SK-N-SH (cell line): ENCODE data around the gene CA10. TPM values are rescaled to one million over a fixed set of nuclear protein-coding genes. Genes with fewer than 3 reads are reported as not detected.

Source experiments
- CTCF ChIA-PET: fragments of 300-600, 350-600 bp; formaldehyde crosslinking; extraction: SDS; loops from one replicate; lab custom pipeline; 2021; lab: Yijun Ruan, JAX
- POLR2A ChIA-PET: fragments of 350-600 bp; sonication (Branson Sonifier 250); formaldehyde crosslinking; extraction: SDS; loops from one replicate; lab custom pipeline; 2020; ENCODE audit warnings: antibody characterized with exemption, inconsistent platforms; lab: Yijun Ruan, JAX
- DNase-seq: peaks from one replicate; pipeline ENCODE4 v3.0.0; 2012
- H2AFZ ChIP-seq: fragments of 200-600 bp; sonication (generic); 2 replicates; pipeline ENCODE4 v1.8.1; 2016; ENCODE audit warnings: antibody characterized with exemption, mild to moderate bottlenecking, low read depth
- H3F3A ChIP-seq: fragments of 200-600 bp; sonication (generic); replicated peaks from 2 replicates; pipeline ENCODE3; 2016; ENCODE audit warnings: antibody characterized with exemption, mild to moderate bottlenecking; ENCODE audit not compliant: insufficient read depth
- H3K27ac ChIP-seq, 2 experiments: fragments of 200-500 bp in 1 of 2; fragments of 200-600 bp in 1 of 2; sonication (Bioruptor generic) in 1 of 2; sonication (generic), shearing (Covaris generic) in 1 of 2; 2 replicates each; pipeline versions ENCODE4 v1.5.1 to v1.6.1; 2014 to 2016; ENCODE audit warnings: low read depth in 2 of 2, inconsistent platforms in 1 of 2, low read length in 1 of 2, mild to moderate bottlenecking in 1 of 2, mixed read lengths in 1 of 2
- H3K27me3 ChIP-seq: fragments of 200-600 bp; sonication (generic), shearing (Covaris generic); 2 replicates; pipeline ENCODE4 v1.6.1; 2016; ENCODE audit warnings: mixed run types; ENCODE audit not compliant: insufficient read depth
- H3K36me3 ChIP-seq, 2 experiments: fragments of 200-500 bp in 1 of 2; fragments of 200-600 bp in 1 of 2; sonication (Bioruptor generic) in 1 of 2; sonication (generic) in 1 of 2; replicated peaks in 1 of 2; 2 replicates each; pipeline versions ENCODE3 to v1.5.1; 2014 to 2016; ENCODE audit warnings: low read length in 1 of 2, mild to moderate bottlenecking in 1 of 2; ENCODE audit not compliant: insufficient read depth in 2 of 2, control insufficient read depth in 1 of 2
- H3K4me1 ChIP-seq, 2 experiments: fragments of 200-500 bp in 1 of 2; fragments of 200-600 bp in 1 of 2; sonication (Bioruptor generic) in 1 of 2; sonication (generic), shearing (Covaris generic) in 1 of 2; 2 replicates each; pipeline versions ENCODE4 v1.5.1 to v1.6.1; 2014 to 2016; ENCODE audit warnings: low read depth in 1 of 2, low read length in 1 of 2, mixed run types in 1 of 2; ENCODE audit not compliant: insufficient read depth in 2 of 2, control insufficient read depth in 1 of 2
- H3K4me2 ChIP-seq: fragments of 200-600 bp; sonication (generic), shearing (Covaris generic); 2 replicates; pipeline ENCODE4 v1.6.1; 2017; ENCODE audit warnings: mixed run types
- H3K4me3 ChIP-seq, 2 experiments: fragments of 200-500 bp in 1 of 2; fragments of 200-600 bp in 1 of 2; sonication (Bioruptor generic) in 1 of 2; sonication (generic), shearing (Covaris generic) in 1 of 2; 2 replicates each; pipeline versions ENCODE4 v1.5.1 to v1.8.1; 2014 to 2016; ENCODE audit warnings: low read depth in 2 of 2, inconsistent platforms in 1 of 2, low read length in 1 of 2, mild to moderate bottlenecking in 1 of 2, mixed read lengths in 1 of 2, moderate library complexity in 1 of 2
- H3K79me2 ChIP-seq: fragments of 200-600 bp; sonication (generic); 2 replicates; pipeline ENCODE4 v1.8.1; 2017; ENCODE audit warnings: mild to moderate bottlenecking; ENCODE audit not compliant: insufficient read depth
- H3K9ac ChIP-seq: fragments of 200-600 bp; sonication (generic); 2 replicates; pipeline ENCODE4 v1.6.1; 2017; ENCODE audit warnings: mixed run types
- H3K9me2 ChIP-seq: fragments of 200-600 bp; sonication (generic); 2 replicates; pipeline ENCODE4 v1.6.1; 2017; ENCODE audit warnings: mixed run types
- H3K9me3 ChIP-seq: fragments of 200-600 bp; sonication (generic); 2 replicates; pipeline ENCODE4 v1.6.1; 2017; ENCODE audit warnings: mixed run types, mild to moderate bottlenecking, moderate library complexity
- H4K20me1 ChIP-seq: fragments of 200-600 bp; sonication (generic); 2 replicates; pipeline ENCODE4 v1.6.1; 2017; ENCODE audit warnings: mild to moderate bottlenecking, mixed run types; ENCODE audit not compliant: insufficient read depth
- EP300 ChIP-seq, 2 experiments: IDR thresholded peaks; 2 replicates each; pipeline versions ENCODE4 v1.4.0 to v1.6.1; 2012; ENCODE audit warnings: borderline replicate concordance in 1 of 2, low read depth in 1 of 2, low read length in 1 of 2
- FOSL2 ChIP-seq: IDR thresholded peaks from 2 replicates; pipeline ENCODE4 v1.4.0; 2012; ENCODE audit warnings: low read depth, mild to moderate bottlenecking, moderate library complexity, borderline replicate concordance
- GABPA ChIP-seq: IDR thresholded peaks from 2 replicates; pipeline ENCODE4 v1.4.0; 2012; ENCODE audit warnings: low read depth, mild to moderate bottlenecking
- JUND ChIP-seq: IDR thresholded peaks from 2 replicates; pipeline ENCODE4 v1.4.0; 2012
- MEF2A ChIP-seq: IDR thresholded peaks from 2 replicates; pipeline ENCODE4 v1.4.0; 2012; ENCODE audit warnings: low read depth, borderline replicate concordance
- NFIC ChIP-seq: IDR thresholded peaks from 2 replicates; pipeline ENCODE4 v1.4.0; 2012; ENCODE audit warnings: borderline replicate concordance
- RFX5 ChIP-seq: IDR thresholded peaks from 2 replicates; pipeline ENCODE4 v1.6.1; 2012; ENCODE audit warnings: mild to moderate bottlenecking, improper control_type of control experiment, low read length
- SMC3 ChIP-seq: IDR thresholded peaks from 2 replicates; pipeline ENCODE4 v1.6.1; 2012; ENCODE audit warnings: low read depth, low read length, improper control_type of control experiment
- TAF1 ChIP-seq: IDR thresholded peaks from 2 replicates; pipeline ENCODE4 v1.6.1; 2012; ENCODE audit warnings: low read depth, mild to moderate bottlenecking, low read length, moderate library complexity, borderline replicate concordance
- YY1 ChIP-seq: IDR thresholded peaks from 2 replicates; pipeline ENCODE4 v1.4.0; 2012; ENCODE audit warnings: low read depth, mild to moderate bottlenecking
- WGBS: methylation state at CpG from one replicate; pipeline ENCODE4 v1.1.6; 2017; ENCODE audit warnings: low lambda C conversion rate; 5-methylcytosine and 5-hydroxymethylcytosine counted together
- polyA plus RNA-seq, 3 experiments: library from polyadenylated mRNA; depleted of rRNA; stranded (reverse); fragments of >200 nt; gene quantifications; 2 replicates each; pipeline ENCODE4 v1.2.3, GENCODE V29; 2012
- TF ChIP-seq, protein P1 (sequence below): IDR thresholded peaks from 2 replicates; pipeline ENCODE4; 2012
- TF ChIP-seq, protein P2 (sequence below): IDR thresholded peaks from 2 replicates; pipeline ENCODE4 v1.4.0; 2012; ENCODE audit warnings: low read depth, borderline replicate concordance
- TF ChIP-seq, protein P3 (sequence below): IDR thresholded peaks from 2 replicates; pipeline ENCODE4 v1.6.1; 2012; ENCODE audit warnings: mild to moderate bottlenecking, low read depth, low read length, moderate library complexity

Gene CA10
- polyA plus RNA-seq, 1 of the 3 experiments (the other 2 are of a cell fraction) = not detected

DNA sequence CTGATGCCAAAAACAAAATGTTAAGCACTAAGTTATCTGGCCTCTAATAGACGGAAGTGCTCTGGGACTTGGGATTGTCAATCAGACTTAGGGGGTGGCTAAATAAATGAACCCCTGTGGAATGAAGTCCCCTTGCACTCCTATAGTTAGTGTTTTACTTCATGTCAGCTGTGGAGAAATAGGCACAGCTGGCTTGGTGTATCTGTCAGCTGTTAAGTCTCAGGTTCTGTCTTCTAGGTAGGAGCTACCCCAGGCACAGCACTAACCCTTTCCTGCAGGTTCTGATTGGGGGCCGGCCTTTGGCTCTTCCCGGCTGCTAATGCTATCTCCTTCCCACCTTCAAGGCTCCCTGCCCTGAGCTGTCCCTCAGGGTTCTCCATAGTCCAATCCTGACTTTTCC is 487.6 kb downstream of the CA10 start:
- no peak for DNase-seq
- H3K4me3 ChIP-seq = no peak overlapping the region
- no peak overlapping the region for H3K27ac ChIP-seq
- H3K4me1 ChIP-seq = no peaks in the 10 kb centered on the region
- ChIA-PET CTCF (no interaction called here), POLR2A (no interaction called here)
- H3K9me2 ChIP-seq = no peaks in the 10 kb centered on the region
- H4K20me1 ChIP-seq = no peaks in the 10 kb centered on the region
- no peaks in the 10 kb centered on the region for H3K9me3 ChIP-seq
- H3K4me2 ChIP-seq = no peak overlapping the region
- H3K27me3 ChIP-seq = no peaks in the 10 kb centered on the region
- WGBS = 28% methylated on average over 3 of the region's 3 CpGs
- no peak overlapping the region for H3K9ac ChIP-seq
- no peak overlapping the region for H2AFZ ChIP-seq
- TF ChIP-seq, protein P1, sequence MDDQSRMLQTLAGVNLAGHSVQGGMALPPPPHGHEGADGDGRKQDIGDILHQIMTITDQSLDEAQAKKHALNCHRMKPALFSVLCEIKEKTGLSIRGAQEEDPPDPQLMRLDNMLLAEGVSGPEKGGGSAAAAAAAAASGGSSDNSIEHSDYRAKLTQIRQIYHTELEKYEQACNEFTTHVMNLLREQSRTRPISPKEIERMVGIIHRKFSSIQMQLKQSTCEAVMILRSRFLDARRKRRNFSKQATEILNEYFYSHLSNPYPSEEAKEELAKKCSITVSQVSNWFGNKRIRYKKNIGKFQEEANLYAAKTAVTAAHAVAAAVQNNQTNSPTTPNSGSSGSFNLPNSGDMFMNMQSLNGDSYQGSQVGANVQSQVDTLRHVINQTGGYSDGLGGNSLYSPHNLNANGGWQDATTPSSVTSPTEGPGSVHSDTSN = no peak
- TF ChIP-seq EP300 (IDR thresholded peaks at IDR 0.05; ENCODE audit: borderline replicate concordance in 1 of 2, low read depth in 1 of 2, low read length in 1 of 2) = no peak
- TF ChIP-seq NFIC = no peak
- no peak for TF ChIP-seq GABPA
- TF ChIP-seq, protein P2, sequence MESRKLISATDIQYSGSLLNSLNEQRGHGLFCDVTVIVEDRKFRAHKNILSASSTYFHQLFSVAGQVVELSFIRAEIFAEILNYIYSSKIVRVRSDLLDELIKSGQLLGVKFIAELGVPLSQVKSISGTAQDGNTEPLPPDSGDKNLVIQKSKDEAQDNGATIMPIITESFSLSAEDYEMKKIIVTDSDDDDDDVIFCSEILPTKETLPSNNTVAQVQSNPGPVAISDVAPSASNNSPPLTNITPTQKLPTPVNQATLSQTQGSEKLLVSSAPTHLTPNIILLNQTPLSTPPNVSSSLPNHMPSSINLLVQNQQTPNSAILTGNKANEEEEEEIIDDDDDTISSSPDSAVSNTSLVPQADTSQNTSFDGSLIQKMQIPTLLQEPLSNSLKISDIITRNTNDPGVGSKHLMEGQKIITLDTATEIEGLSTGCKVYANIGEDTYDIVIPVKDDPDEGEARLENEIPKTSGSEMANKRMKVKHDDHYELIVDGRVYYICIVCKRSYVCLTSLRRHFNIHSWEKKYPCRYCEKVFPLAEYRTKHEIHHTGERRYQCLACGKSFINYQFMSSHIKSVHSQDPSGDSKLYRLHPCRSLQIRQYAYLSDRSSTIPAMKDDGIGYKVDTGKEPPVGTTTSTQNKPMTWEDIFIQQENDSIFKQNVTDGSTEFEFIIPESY = no peak
- no peak for TF ChIP-seq TAF1
- no peak for TF ChIP-seq MEF2A
- no peak for TF ChIP-seq RFX5
- TF ChIP-seq, protein P3, sequence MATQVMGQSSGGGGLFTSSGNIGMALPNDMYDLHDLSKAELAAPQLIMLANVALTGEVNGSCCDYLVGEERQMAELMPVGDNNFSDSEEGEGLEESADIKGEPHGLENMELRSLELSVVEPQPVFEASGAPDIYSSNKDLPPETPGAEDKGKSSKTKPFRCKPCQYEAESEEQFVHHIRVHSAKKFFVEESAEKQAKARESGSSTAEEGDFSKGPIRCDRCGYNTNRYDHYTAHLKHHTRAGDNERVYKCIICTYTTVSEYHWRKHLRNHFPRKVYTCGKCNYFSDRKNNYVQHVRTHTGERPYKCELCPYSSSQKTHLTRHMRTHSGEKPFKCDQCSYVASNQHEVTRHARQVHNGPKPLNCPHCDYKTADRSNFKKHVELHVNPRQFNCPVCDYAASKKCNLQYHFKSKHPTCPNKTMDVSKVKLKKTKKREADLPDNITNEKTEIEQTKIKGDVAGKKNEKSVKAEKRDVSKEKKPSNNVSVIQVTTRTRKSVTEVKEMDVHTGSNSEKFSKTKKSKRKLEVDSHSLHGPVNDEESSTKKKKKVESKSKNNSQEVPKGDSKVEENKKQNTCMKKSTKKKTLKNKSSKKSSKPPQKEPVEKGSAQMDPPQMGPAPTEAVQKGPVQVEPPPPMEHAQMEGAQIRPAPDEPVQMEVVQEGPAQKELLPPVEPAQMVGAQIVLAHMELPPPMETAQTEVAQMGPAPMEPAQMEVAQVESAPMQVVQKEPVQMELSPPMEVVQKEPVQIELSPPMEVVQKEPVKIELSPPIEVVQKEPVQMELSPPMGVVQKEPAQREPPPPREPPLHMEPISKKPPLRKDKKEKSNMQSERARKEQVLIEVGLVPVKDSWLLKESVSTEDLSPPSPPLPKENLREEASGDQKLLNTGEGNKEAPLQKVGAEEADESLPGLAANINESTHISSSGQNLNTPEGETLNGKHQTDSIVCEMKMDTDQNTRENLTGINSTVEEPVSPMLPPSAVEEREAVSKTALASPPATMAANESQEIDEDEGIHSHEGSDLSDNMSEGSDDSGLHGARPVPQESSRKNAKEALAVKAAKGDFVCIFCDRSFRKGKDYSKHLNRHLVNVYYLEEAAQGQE = no peak
- TF ChIP-seq YY1 = no peak
- no peak for TF ChIP-seq SMC3
- no peak for TF ChIP-seq FOSL2
- no peak for TF ChIP-seq JUND
- no peaks in the 10 kb centered on the region for H3K79me2 ChIP-seq
- H3K36me3 ChIP-seq = no peaks in the 10 kb centered on the region
- H3F3A ChIP-seq = no peaks in the 10 kb centered on the region
